A673 (cell line): ENCODE data around the gene GAMT.

ENCODE experiments used
- CTCF ChIP-seq: fragments of 300-800, 200-600 bp; sonication (generic); conservative IDR thresholded peaks from 2 replicates; pipeline ENCODE4 v1.5.1; 2017; ENCODE audit warnings: low read depth, mild to moderate bottlenecking, antibody characterized with exemption, low read length, moderate library complexity, mixed read lengths
- EZH2 ChIP-seq: fragments of 200-600 bp; sonication (generic); IDR thresholded peaks from 2 replicates; pipeline ENCODE4 v1.6.1; 2017; ENCODE audit warnings: borderline replicate concordance, low read depth, mild to moderate bottlenecking, mixed read lengths, antibody characterized with exemption, low read length; ENCODE audit not compliant: poor library complexity, severe bottlenecking

- no peak for TF ChIP-seq CTCF
- no peak for TF ChIP-seq EZH2
These were observed 27.5 kb upstream of the GAMT start for GRCh38 chr19:1428738-1429391.
